ENCODE results near the gene PLOD2.

DNA sequence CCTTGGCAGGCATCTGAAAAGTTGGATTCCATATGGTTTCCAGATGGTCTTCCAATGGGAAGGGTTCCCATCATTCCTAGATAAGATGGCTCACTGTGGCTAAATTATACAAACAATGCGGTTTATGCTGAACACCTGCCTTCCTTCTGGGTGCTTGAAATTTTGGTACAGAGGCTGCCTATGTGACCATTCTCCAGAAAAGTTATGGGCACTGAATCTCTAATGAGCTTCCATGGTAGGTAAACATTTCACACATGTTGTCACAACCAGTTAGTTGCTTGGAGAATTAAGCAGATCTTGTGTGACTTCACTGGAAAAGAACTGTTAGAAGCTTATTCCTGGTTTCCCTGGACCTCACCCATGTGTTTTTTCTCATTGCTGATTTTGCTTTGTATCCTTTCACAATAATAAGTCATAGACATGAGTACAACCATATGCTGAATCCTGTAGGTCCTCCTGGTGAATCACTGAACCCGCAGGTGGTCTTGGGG lies 30.1 kb downstream of the PLOD2 start:
- no peak for TF ChIP-seq EZH2 (IDR thresholded peaks at IDR 0.05; ENCODE audit: low read length)
- TF ChIP-seq, protein P1, sequence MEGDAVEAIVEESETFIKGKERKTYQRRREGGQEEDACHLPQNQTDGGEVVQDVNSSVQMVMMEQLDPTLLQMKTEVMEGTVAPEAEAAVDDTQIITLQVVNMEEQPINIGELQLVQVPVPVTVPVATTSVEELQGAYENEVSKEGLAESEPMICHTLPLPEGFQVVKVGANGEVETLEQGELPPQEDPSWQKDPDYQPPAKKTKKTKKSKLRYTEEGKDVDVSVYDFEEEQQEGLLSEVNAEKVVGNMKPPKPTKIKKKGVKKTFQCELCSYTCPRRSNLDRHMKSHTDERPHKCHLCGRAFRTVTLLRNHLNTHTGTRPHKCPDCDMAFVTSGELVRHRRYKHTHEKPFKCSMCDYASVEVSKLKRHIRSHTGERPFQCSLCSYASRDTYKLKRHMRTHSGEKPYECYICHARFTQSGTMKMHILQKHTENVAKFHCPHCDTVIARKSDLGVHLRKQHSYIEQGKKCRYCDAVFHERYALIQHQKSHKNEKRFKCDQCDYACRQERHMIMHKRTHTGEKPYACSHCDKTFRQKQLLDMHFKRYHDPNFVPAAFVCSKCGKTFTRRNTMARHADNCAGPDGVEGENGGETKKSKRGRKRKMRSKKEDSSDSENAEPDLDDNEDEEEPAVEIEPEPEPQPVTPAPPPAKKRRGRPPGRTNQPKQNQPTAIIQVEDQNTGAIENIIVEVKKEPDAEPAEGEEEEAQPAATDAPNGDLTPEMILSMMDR (optimal IDR thresholded peaks at IDR 0.05 in 1 of 3, IDR thresholded peaks at IDR 0.05 in 1 of 3, conservative IDR thresholded peaks at IDR 0.05 in 1 of 3; ENCODE audit: extremely low read depth in 1 of 3, insufficient read depth in 2 of 3, low read length in 3 of 3) = no peak
